Tibial nerve (tissue), 4 donors: ENCODE data around the gene MRPL37. TPM values are rescaled to one million over a fixed set of nuclear protein-coding genes. Genes with fewer than 3 reads are reported as not detected.
A peak's percentile ranks its signal among the peaks of the same experiment; 100 is the strongest.

Experiments used
- DNase-seq, 2 donors: peaks; one replicate each; pipeline ENCODE4 v3.0.0-alpha.2; 2019; ENCODE audit warnings: low spot score in 2 of 2
- H3K27ac ChIP-seq, 4 donors: fragments of 200-600 bp; sonication (generic) in 3 of 4; one replicate each; pipeline ENCODE4 v1.5.1; 2017 to 2019; ENCODE audit warnings: mild to moderate bottlenecking in 1 of 4
- H3K27me3 ChIP-seq, 2 donors: fragments of 200-600 bp; sonication (generic) in 1 of 2; one replicate each; pipeline versions ENCODE4 v1.5.1 to v1.6.0; 2017 to 2019
- H3K36me3 ChIP-seq, 3 donors: fragments of 200-600 bp; sonication (generic); one replicate each; pipeline ENCODE4 v1.5.1; 2018 to 2019
- H3K4me1 ChIP-seq, 4 donors: fragments of 200-600 bp; sonication (generic) in 3 of 4; one replicate each; pipeline ENCODE4 v1.5.1; 2017 to 2019
- H3K4me3 ChIP-seq, 4 donors: fragments of 200-600 bp; sonication (generic) in 3 of 4; one replicate each; pipeline ENCODE4 v1.5.1; 2017 to 2019; ENCODE audit warnings: mild to moderate bottlenecking in 1 of 4, moderate library complexity in 1 of 4
- H3K9me3 ChIP-seq, 4 donors: fragments of 200-600 bp; sonication (generic) in 3 of 4; one replicate each; pipeline ENCODE4 v1.5.1; 2017 to 2019
- CTCF ChIP-seq, 5 experiments: fragments of 200-600 bp in 3 of 5; fragments of 450-650 bp in 2 of 5; sonication (generic) in 3 of 5; IDR thresholded peaks; one replicate each; pipeline ENCODE4 v1.5.1; 2016 to 2019; ENCODE audit warnings: antibody characterized with exemption in 5 of 5, mild to moderate bottlenecking in 3 of 5, moderate library complexity in 2 of 5
- EP300 ChIP-seq, 2 donors: sonication (generic); formaldehyde crosslinking; IDR thresholded peaks; one replicate each; pipeline ENCODE4 v1.6.1; 2017; ENCODE audit warnings: antibody characterized with exemption in 2 of 2, mild to moderate bottlenecking in 1 of 2
- POLR2A ChIP-seq, 2 donors: fragments of 450-650 bp; IDR thresholded peaks; one replicate each; pipeline ENCODE4 v1.6.1; 2017; ENCODE audit warnings: antibody characterized with exemption in 2 of 2, mild to moderate bottlenecking in 2 of 2, moderate library complexity in 2 of 2
- WGBS, 2 donors: methylation state at CpG; one replicate each; pipeline ENCODE4 v1.1.5; 2018; 5-methylcytosine and 5-hydroxymethylcytosine counted together
- total RNA-seq, 4 donors: library from RNA; depleted of rRNA; stranded (reverse); fragments of >200 nt; gene quantifications; one replicate each; pipeline ENCODE4 v1.1.0, GENCODE V29; 2016

MRPL37 gene
- total RNA-seq, 4 donors from 2014 or later, result 39.5 to 60.6 (median 44.3) TPM

DNA sequence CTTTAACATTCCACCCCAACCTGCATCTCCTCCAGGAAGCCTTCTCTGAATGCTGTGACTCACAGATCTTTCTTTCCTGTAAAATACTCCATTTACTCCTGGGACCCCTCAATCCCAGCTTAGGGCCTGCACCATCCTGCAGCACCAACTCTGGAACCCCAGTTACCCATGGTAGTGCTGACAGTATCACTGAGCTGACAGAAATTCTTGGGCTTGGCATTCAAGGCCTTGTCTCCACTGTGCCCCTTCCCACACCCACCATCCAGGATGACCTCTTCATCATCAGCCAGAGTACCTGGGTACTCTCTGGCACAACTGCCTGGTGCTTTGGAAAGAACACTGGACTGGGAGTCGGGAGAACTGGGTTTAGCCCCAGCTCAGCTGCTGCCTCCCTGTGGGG, 8.4 kb upstream of the MRPL37 start:
- no peak for DNase-seq
- H3K9me3 ChIP-seq, result no peaks in the 10 kb centered on the region
- H3K4me1 ChIP-seq, result no peaks in the 10 kb centered on the region
- H3K27ac ChIP-seq, result no peak overlapping the region
- TF ChIP-seq POLR2A (IDR thresholded peaks at IDR 0.05), result no peak
- TF ChIP-seq CTCF (IDR thresholded peaks at IDR 0.05), result no peak
- TF ChIP-seq EP300 (IDR thresholded peaks at IDR 0.05), result no peak
- no peaks in the 10 kb centered on the region for H3K27me3 ChIP-seq
- peaks cover 0 to 94% (median 7%) of the 10 kb centered on the region in 3 donors for H3K36me3 ChIP-seq
- 93 to 100% methylated on average over 1 of the region's 1 CpG for WGBS, 2 donors
- no peak overlapping the region for H3K4me3 ChIP-seq

DNA sequence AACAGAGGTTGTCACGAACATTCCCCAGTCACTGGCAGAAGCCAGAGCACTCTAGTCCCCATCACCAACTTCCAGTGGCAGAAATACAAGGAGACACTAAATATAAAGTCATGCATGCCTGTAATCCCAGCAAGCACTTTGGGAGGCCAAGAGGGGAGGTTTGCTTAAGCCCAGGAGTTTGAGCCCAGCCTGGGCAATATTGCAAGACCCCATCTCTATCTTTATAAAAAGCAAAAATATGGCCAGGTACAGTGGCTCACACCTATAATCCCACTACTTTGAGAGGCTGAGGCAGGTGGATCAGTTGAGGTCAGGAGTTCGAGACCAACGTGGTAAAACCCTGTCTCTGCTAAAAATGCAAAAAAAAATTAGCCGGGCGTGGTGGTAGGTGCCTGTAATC, 6.5 kb upstream of the MRPL37 start:
- TF ChIP-seq EP300 (IDR thresholded peaks at IDR 0.05) (no peak), POLR2A (IDR thresholded peaks at IDR 0.05) (no peak), CTCF (IDR thresholded peaks at IDR 0.05) (no peak)
- Histone ChIP-seq H3K4me1 (no peaks in the 10 kb centered on the region), H3K4me3 (no peak overlapping the region), H3K27me3 (no peaks in the 10 kb centered on the region), H3K9me3 (no peaks in the 10 kb centered on the region), H3K36me3 (peaks cover 0 to 74% (median 7%) of the 10 kb centered on the region in 3 donors), H3K27ac (no peak overlapping the region)
- DNase-seq, result no peak
- WGBS, 2 donors, result 86 to 87% methylated on average over 5 of the region's 5 CpGs

DNA sequence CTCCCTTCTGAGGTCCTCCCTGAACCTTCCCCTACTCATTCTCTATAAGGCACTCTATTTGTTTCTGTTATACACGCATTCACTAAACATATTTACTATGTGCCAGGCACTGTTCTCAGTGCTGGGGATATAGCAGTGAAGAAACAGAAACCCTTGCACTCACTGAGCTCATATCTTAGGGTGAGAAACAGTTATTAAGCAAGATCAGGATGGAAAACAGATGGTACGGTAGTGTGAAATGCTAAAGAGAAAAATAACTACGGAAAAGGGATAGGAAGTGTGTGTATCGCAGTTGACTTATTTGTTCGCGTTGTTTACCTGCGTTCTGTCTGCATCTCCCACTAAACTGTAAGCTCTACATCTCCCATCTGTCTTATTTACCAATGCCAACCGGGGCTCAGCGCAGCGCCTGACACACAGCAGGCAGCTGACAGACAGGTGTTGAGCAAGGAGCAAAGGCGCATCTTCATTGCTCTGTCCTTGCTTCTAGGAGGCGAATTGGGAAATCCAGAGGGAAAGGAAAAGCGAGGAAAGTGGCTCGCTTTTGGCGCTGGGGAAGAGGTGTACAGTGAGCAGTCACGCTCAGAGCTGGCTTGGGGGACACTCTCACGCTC, 709 bp upstream of the MRPL37 start:
- H3K4me1 ChIP-seq, result peaks cover 0 to 38% (median 15%) of the 10 kb centered on the region in 4 donors
- peak overlapping the region; percentile 72 to 90 (median 79) for H3K27ac ChIP-seq
- no peaks in the 10 kb centered on the region for H3K9me3 ChIP-seq
- H3K27me3 ChIP-seq, result no peaks in the 10 kb centered on the region
- peak in 1 of 2 donors; percentile 10 for DNase-seq
- peak overlapping the region; percentile 66 to 95 (median 88) for H3K4me3 ChIP-seq
- H3K36me3 ChIP-seq, result peaks cover 0 to 31% (median 7%) of the 10 kb centered on the region in 3 donors
- WGBS, 2 donors, result 14 to 15% methylated on average over 17 of the region's 17 CpGs
- TF ChIP-seq CTCF (IDR thresholded peaks at IDR 0.05), result no peak
- TF ChIP-seq POLR2A (IDR thresholded peaks at IDR 0.05), result no peak
- TF ChIP-seq EP300 (IDR thresholded peaks at IDR 0.05), result no peak

- no peak for DNase-seq
- Histone ChIP-seq H3K9me3 (no peaks in the 10 kb centered on the region), H3K4me3 (peak overlapping the region; percentile 66 to 95 (median 88)), H3K4me1 (peaks cover 0 to 38% (median 15%) of the 10 kb centered on the region in 4 donors), H3K36me3 (peaks cover 0 to 31% (median 0%) of the 10 kb centered on the region in 3 donors), H3K27ac (peak overlapping the region; percentile 75 to 90 (median 84)), H3K27me3 (no peaks in the 10 kb centered on the region)
- TF ChIP-seq EP300 (IDR thresholded peaks at IDR 0.05) (no peak), CTCF (IDR thresholded peaks at IDR 0.05) (no peak), POLR2A (IDR thresholded peaks at IDR 0.05) (no peak)
- 1 to 4% methylated on average over 15 of the region's 15 CpGs for WGBS, 2 donors
Observed at GRCh38 chr1:54200519-54200997, 591 bp downstream of the MRPL37 start.

DNA sequence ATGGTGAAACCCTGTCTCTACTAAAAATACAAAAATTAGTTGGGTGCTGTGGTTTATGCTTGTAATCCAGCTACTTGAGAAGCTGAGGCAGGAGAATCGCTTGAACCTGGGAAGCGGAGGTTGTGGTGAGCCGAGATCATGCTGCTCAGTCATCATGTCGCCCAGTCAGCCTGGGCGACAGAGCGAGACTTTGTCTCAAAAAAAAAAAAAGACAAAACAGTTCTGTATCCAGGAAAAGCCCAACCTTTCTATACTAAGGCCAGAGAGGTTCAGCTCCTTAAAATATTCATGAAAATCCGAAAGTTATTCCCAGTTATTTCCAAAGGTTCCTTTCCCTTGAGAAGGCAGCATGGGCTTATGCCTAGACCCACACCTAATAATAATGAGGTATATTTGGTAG, 4.2 kb downstream of the MRPL37 start:
- WGBS, 2 donors, result 67 to 69% methylated on average over 7 of the region's 7 CpGs
- no peak for TF ChIP-seq POLR2A (IDR thresholded peaks at IDR 0.05)
- TF ChIP-seq EP300 (IDR thresholded peaks at IDR 0.05), result no peak
- TF ChIP-seq CTCF (IDR thresholded peaks at IDR 0.05), result no peak
- Histone ChIP-seq H3K4me3 (no peak overlapping the region), H3K36me3 (peaks cover 0 to 60% (median 4%) of the 10 kb centered on the region in 3 donors), H3K4me1 (peaks cover 0 to 32% (median 12%) of the 10 kb centered on the region in 4 donors), H3K9me3 (no peaks in the 10 kb centered on the region), H3K27me3 (no peaks in the 10 kb centered on the region), H3K27ac (no peak overlapping the region)
- no peak for DNase-seq
